NCI-H146 treated with DMSO at 0.1 percent for 48 hours (cell line): ENCODE data around the gene CAPS.

Experiments used
- DNase-seq: peaks from one replicate; lab custom pipeline; 2025; ENCODE audit not compliant: unreplicated experiment; lab: John Stamatoyannopoulos, UW

Gene CAPS

DNA sequence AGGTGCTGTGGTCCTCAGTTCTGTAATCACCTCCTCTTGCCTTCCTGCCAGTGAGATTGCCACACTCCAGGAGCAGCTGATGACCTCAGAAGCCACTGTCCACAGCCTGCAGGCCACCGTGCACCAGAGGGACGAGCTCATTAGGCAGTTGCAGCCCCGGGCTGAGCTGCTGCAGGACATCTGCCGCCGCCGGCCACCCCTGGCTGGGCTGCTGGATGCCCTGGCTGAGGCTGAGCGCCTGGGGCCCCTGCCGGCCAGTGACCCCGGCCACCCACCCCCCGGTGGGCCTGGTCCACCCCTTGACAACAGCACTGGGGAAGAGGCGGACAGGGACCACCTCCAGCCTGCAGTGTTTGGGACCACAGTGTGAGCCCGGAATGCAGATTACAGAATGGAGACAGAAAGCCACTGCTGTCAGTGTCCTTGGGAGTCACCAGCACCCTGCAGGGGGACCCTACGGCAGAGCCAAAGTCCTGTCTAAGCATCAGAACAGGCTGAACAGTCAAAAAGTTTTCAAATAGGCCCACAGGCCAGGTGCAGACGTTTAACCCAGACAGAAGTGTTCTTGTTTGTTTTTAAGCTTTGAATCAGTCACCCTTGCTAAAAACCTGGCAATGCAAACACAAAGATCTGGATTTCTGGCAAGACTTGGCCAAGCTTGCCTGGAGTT is 5.1 kb upstream of the CAPS start:
- peak; percentile 54 for DNase-seq

DNA sequence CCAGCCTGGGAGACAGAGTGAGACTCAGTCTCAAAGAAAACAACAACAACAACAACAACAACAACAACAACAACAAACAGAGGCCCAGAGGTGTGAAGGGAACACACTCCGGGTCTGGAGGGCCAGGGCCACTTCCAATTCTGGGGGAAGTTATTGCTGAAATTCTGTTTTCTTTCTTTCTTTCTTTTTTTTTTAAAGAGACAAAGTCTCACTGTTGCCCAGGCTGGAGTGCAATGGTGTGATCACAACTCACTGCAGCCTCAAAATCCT is 3.5 kb upstream of the CAPS start:
- no peak for DNase-seq

DNA sequence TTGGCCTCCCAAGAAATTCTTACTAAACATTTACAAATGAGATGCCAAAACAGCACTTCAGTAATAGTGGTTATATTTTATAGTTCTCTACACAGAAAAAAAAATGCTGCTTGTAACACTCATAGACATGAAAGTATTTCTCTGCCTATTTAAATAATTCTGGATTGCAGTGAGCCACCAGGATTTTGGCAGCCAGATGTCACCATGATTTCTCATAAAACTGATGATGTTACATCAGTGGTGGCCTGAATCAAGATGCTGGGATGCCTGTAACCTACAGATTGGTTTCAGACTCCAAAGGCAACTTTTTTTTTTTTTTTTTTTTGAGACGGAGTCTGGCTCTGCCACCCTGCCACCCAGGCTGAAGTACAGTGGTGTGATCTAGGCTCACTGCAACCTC is 2.7 kb upstream of the CAPS start:
- no peak for DNase-seq

DNA sequence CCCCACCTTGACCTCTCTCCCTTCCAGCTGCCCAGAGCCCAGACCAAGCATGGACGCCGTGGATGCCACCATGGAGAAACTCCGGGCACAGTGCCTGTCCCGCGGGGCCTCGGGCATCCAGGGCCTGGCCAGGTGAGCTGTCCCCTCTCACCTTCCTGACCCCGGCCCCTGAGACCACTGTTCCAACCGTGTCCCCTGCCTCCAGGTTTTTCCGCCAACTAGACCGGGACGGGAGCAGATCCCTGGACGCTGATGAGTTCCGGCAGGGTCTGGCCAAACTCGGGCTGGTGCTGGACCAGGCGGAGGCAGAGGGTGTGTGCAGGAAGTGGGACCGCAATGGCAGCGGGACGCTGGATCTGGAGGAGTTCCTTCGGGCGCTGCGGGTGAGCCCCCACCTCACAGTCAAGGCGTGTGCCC is 312 bp downstream of the CAPS start:
- DNase-seq = no peak

DNA sequence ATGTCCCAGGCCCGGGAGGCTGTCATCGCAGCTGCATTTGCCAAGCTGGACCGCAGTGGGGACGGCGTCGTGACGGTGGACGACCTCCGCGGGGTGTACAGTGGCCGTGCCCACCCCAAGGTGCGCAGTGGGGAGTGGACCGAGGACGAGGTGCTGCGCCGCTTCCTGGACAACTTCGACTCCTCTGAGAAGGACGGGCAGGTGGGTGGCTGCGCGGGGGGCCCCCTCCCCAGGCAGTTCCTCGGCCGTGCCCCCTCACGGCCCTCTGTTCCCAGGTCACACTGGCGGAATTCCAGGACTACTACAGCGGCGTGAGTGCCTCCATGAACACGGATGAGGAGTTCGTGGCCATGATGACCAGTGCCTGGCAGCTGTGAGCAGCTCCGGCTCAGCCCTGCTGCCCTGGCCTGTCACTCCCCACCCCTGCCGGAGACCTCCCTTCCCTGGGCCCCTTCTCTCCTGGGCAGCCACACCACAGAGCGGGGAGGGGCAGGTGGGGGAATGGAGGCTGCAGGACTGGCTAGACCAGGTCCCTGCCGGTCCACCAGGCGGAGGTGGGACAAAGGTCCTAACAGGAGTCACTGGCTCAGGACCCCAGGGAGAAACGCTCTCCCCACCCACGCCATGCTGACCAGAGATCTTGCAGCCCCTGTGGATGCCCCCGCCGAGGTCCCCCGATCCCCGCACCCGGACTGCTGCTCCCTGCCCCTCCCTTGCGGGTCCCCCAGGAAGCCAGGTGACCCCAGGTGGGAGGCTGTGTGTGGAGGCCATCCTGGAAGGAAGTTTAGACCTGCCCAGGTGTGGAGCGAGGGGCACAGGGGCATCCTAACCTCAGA is 1.1 kb downstream of the CAPS start:
- no peak for DNase-seq

DNA sequence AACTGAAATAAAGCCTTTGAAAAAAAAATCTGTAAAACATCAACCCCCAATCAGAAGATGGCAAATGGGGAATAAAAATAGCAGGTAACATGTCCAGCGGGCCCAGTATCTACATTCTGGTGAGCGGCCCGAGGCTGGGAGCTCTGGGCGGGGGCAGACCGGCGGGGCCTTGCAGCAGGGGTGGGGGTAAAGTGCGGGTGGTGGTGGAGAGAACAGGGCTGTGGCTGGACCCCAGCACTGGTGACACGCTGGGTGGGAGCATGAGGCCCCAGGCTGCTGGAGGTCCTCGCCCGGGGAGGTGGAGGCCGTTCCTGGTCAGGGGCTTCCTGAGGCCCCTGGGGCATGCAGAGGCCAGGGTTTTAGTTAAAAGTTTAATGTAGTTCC is 1.7 kb downstream of the CAPS start:
- DNase-seq = no peak

DNA sequence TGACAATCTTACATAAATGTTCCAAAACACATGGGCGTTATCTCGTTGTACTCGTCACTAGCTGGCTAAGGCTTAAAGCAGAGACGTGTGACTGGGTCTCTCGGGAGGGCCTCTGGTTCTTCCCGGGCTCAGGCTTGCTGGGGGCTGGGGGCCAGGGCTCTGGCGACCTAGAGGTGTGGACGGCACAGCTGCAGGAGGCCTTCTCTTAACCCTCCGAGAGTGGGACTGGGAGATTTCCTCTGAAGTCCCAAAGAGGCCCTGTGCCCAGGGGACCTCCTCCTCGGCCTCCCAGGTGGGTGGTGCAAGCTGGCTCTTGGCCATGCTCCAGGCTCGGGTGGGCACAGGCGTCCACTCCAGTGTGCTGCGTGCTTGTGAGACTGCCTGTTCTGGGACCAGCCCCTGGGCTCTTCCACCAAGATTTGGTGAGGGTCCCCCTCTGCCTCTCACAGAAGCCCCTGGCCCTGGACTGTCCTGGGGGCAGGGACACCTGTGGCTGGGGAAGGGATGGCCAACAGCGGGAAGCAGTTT is 2.2 kb downstream of the CAPS start:
- no peak for DNase-seq

DNA sequence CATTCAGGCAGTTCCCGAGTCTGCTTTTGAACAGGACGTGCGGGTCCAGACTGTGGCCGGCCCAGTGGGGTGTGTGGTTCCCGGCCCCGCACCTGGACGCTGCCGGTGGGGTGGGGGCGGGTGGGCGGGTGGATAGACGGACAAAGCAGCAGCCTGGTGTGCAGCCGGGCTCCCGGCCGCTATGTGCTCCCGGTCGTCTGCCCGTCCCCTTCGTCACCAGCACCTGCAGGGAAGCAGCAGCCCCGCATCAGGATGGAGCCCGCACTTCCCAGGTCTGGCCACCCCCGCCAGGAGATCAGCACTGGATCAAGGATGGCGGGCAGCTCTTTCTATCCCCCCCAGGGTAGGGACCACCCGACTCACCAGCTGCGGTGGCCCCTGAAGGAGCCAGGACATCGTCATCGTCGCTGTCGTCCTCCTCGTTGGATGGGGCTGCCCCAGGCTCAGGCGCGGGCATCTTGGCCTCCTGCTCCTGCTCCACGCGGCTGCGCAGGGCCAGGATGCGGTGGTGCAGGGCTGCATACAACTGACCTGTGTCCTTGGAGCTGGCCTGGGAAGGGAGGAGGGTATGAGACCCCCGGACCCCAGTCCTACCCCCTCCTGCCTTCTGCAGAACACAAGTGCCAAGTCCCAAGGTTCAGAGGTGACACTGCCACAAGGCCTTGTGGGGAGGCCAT is 3.5 kb downstream of the CAPS start:
- DNase-seq = no peak

DNA sequence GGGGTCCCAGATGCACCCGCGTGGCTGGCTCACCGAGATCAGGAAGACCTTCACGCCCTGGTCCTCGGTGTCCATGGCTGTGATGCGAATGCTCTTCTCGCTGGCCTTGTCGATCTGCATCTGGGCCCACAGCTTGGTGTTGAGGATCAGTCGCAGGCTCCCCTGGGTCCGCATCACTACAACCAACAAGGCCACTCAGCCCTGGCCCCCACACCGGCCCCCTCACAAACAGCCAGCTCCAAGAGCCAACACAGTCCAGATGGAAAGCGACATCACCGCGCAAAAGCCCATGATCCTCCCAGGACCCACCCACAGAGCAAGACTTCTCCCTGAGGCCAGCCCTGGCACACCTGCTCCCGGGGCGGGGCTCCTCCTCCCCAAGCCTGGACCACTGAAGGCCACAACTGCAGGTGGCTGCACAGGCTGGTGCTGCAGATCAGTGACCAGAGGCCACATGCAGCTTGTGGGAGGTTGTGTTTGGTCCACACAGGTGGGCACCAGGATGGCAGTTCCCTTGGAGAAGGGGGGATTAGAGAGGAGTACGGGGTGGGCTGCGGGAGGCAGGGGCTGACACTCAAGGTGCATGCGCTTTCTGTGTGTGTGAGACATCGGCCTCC is 4.5 kb downstream of the CAPS start:
- DNase-seq = no peak

DNA sequence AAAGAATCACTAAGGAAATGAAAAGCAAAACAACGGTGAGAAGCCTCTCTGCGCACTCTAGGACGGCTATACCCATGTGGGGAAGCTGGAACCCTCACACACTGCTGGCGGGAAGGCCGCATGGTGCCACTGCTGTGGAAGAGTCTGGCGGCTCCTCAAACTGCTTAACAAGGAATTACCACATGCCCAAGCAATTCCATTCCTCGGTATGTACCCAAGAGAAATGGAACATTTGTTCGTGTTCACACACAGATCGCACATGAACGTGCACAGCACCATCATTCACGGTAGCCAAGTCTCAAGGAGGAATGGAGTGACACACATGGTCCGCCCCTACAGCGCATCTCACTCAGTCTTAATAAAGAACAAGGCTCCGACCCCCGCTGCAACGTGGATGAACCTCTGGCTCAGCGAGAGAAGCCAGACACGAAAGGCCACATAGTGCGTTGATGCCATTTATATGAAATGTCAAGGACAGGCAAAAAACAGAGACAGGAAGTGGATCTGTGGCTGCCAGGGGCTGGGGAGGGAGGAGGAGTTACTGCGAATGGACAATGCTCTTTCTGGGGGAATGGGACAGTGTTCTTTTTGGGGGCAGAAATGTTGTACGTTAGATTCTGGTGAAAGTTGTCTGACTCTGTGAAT is 7.6 kb downstream of the CAPS start:
- no peak for DNase-seq

DNA sequence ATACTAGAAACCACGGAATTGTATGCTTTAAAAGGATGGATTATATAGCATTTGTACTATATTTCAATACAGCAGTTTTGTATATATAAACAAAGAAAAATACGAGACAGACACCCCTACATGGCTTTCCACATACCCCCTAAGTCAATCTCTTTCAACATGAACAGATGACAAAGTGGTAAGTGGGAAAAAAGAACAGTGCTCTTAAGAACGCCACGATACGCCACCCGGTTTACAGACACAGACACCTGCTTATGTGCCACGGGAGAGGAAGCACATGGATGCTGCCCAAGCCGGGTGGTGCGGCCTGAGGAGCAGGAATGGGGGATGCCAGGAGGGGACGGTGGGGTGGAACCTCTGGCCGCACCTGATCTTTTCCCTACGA is 8.1 kb downstream of the CAPS start:
- DNase-seq = no peak

DNA sequence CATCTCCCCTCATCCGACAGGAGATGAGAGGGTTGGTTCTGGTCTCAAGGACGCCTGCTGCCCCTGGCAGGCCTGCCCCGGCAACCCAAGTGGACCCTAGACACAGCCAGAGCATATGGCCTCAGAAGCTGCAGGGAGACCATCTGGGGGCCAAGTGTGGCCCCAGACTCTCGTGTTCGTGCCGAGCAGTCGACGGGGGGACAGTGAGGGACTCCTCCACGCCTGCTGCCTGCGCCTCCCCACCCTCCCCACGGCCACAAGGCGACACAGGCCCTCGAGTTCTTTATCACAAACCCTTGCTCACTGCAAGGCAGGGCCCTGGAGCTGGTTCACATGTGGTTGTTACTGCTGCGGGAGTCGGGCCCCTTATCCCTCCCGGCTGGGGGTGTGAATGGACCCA is 9.3 kb downstream of the CAPS start:
- DNase-seq = no peak

DNA sequence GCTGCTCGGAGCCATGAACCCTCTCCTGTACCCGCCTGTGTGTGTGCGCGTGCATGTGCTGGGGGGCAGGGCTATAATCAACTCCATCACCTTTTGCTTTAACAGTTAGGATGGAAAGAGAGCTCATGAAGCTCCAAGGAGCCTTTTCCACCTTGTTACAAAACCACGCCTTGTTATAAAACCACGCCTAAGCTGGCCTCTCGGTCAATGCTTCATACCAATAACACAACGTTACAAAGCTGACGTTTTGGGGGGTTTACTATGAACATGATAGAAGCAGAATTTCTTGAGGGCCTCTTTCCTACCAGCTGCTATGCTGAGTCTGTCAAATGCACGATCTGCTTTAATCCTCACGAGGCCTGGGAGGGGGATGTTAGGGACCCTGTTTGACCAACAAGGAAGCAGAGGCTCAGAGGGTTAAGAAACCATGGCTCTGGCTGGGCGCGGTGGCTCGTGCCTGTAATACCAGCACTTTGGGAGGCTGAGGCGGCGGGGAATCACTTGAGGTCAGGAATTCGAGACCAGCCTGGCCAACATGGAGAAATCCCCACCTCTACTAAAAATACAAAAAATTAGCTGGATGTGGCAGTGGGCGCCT is 11.9 kb downstream of the CAPS start:
- no peak for DNase-seq

DNA sequence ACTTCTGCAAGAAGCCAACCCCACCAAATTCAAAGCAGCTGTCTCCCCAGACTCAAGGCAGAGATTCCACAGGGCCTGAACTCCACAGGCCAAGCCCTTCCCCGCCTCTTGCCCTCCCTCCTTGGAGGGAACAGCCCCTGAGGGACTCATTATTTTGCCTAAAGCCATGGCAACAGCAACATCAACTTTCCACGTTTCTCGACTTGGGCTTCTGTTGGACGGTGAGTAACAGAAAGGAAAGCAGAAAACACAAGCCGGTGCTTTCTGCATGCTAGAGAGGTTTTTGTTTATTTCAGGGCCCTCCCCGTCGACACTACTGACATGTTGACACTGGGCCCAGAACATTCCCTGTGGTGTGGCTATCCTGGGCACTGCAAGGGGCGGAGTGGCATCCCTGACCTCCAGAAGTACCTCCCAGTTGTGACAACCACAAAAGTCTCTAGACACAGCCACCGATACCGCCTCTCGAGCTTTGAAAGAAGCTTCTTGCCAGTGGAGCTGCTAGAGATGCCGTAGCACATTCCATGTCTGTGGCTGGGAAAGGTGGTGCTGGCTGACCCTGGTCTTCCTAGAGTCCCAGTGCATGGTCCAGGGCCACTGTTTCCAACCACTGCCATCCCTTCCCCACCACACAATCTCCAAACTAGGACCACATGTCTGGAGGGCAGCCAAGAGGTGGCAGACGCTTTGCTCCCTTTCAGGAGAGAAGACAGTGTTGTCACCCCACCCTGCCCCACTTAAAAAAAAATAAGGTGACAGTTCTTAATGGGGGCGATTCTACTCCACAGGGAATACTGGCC is 12.8 kb downstream of the CAPS start:
- DNase-seq = no peak

DNA sequence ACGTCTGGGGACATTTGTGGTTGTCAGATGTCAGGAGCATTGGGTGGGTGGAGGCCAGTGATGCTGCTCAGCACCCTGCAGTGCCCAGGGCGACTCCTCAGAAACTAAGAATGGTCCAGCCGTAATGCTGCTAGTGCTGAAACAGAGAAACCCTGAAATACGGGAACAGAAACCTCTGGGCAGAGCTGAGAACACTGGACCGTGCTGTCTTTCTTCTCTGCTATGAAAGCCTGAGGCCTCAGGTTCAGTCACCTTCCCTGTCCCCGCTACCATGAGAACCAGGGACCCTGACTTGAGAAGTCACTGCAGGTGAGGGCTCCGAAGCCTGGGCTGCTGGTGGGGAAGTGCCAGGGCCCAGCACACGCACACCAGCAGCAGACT is 13.4 kb downstream of the CAPS start:
- DNase-seq = no peak

DNA sequence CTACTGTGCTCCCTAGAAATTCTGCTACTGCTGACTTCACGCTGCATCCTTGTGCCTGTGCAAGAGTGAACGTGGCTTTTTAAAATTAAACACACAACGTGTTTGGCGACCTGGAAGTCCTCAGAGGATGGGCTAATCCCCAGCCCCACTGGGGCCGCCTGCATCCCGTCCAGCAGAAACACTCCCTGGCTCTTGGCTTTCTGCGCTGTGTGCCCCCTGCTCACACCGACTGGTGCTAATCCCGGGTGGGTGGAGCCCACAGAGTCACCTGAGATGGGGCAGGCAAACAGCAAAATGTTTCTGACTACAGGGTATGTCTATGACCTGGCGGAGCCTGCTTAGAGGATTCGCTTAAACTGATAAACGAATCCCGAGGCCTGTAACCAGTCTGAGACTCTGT is 15.1 kb downstream of the CAPS start:
- DNase-seq = no peak

DNA sequence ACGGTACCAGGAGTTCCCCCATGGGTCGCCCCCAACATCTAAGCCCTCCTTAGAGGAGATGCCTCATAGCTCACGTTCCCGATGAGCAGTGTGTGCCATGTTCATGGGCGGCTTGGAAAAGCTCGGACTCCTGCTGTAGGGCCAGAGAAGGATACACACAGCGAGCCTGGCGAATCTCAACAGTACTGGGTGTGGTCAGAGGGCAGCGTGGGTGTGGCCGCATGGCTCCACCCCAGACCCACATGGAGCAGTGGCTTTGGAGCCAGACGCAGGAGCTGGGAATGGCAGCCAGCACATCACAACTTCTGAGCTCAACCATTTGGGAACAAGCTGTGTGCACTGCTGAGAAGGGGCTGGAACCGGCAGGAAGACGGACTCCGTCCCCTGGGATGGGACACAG is 15.6 kb downstream of the CAPS start:
- DNase-seq = no peak

DNA sequence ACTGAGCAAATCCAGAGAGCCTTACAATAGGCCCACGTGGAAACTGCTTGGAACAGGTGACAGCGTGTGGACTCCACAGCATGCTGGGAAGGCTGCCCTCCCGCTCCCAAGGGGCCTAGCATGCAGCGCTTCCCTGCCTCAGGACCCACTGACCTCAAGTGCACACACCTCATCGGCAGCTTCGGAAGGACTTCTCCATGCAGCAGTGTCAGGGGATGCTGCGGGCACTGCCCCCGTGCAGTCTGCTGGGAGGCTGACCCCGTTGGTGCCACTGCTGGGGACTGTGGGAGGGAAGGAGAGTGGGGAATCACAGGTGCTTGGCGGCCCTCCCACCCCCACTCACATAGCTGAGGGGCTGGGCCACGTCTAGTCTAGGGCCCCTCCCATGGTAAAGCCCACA is 17.2 kb downstream of the CAPS start:
- DNase-seq = no peak

DNA sequence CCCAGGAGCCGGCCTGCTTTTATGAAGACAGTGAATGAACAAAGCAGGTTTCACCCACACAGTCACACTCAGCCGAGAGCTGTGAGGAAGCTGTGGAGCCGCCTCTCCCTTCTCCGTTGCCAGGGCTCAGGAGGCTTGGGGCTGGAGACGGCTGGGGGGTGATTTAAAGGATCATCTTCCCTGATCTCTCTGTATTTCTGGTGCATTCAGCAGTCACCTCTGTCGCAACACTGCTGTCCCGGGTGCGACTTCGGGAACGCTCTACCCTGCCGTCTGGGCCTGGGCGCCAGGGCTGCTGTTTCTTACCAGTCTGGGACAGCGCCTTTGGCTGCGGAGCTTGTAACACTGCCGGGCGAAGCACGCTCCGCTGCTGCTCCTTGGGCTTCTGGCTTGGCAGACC is 18.1 kb downstream of the CAPS start:
- no peak for DNase-seq

DNA sequence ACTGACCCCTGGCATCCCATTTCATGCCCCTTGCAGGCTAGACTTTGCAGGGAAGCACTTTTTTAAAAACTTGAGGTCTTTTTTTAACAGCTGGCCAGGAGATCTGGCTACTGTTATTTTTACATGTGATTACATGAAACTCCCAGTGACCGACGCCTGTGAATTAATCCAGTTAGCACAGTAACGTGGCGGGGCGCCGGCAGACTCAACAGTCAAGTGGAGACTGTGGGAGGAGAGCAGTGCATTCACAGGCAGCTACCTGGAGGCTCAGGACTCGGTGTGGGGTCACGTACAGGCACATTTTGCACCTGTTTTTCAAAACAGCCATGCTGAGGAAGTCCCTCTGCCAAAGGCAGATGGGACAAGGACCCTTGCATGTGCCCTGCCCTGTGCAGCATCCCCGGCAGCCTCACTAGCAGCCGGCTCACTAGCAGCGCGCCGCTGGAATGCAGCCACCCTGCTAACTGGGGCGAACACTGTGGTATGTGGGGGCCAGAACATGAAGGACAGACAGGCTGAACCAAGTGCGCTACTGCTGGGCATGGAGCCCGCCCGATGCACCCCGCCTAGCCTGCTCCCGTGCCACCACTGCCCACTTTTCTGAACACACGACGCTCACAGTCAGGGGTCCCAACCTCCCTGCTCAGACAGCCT is 18.7 kb downstream of the CAPS start:
- DNase-seq = no peak
